Spleen (tissue), 7 donors: Measurements from ENCODE around the gene SLC2A10.

ENCODE experiments used
- CTCF ChIP-seq, 11 experiments: fragments of 200-600 bp in 7 of 11; fragments of 450-650 bp in 4 of 11; sonication (generic) in 4 of 11; IDR thresholded peaks in 8 of 11; conservative IDR thresholded peaks in 3 of 11; 1 replicate in 7 of 11; 2 replicates in 4 of 11; pipeline versions ENCODE4 v1.4.0 to v1.8.0; 2016 to 2021; ENCODE audit warnings: antibody characterized with exemption in 11 of 11, inconsistent platforms in 4 of 11, mild to moderate bottlenecking in 1 of 11
- POLR2AphosphoS5 ChIP-seq, 3 donors: sonication (generic); formaldehyde crosslinking; IDR thresholded peaks; one replicate each; pipeline ENCODE4 v1.5.1; 2017; ENCODE audit warnings: antibody characterized with exemption in 3 of 3
- donor health status: DM: no; HTN: no; CAD: no; lungs with moderate emphysema.
- donor health status: DM: no; HTN: no; CAD: no.
- donor health status: DM: no; HTN: no; CAD: no.

GRCh38 chr20:46722450-46722849 is 13.0 kb downstream of the SLC2A10 start:
- no peak for TF ChIP-seq CTCF (IDR thresholded peaks at IDR 0.05 in 8 of 11, conservative IDR thresholded peaks at IDR 0.05 in 3 of 11)
- TF ChIP-seq POLR2AphosphoS5 (IDR thresholded peaks at IDR 0.05), result no peak
